Mucosa of descending colon (tissue), 3 donors: ENCODE results near the gene VMAC. TPM values are rescaled to one million over a fixed set of nuclear protein-coding genes. Genes with fewer than 3 reads are reported as not detected.
A peak's percentile ranks its signal among the peaks of the same experiment; 100 is the strongest.
"Not testable (repeated sequence)": the region's sequence is repeated elsewhere in the genome, so short reads cannot be mapped to it uniquely, and the experiment has no call there.

Experiments used
- ATAC-seq: fragments of 200-7000 bp; cut with Tn5 transposase; one replicate; pipeline ENCODE4 v1.9.1; 2020; ENCODE audit warnings: mild to moderate bottlenecking, moderate library complexity
- DNase-seq, 3 donors: peaks; one replicate each; pipeline ENCODE4 v3.0.0-alpha.2; 2020
- H3K36me3 ChIP-seq: fragments of 200-600 bp; one replicate; pipeline ENCODE4 v1.8.0; 2021; ENCODE audit warnings: low read depth, mild to moderate bottlenecking
- H3K4me1 ChIP-seq: fragments of 200-600 bp; one replicate; pipeline ENCODE4 v1.8.0; 2021; ENCODE audit warnings: low read depth, mild to moderate bottlenecking
- H3K4me3 ChIP-seq: fragments of 200-600 bp; one replicate; pipeline ENCODE4 v1.8.0; 2021; ENCODE audit warnings: mild to moderate bottlenecking
- H3K9me3 ChIP-seq: fragments of 200-600 bp; one replicate; pipeline ENCODE4 v1.8.0; 2021; ENCODE audit warnings: mild to moderate bottlenecking
- intact Hi-C, 2 donors: fragments of 100-400 bp; cut with DNase I in 1 of 2; cut with micrococcal nuclease in 1 of 2; formaldehyde crosslinking; loops; one replicate each; pipeline versions ENCODE4 v1.11.0 to v1.11.1; 2022; cut with DNase I, micrococcal nuclease
- long read RNA-seq, 2 donors: library from polyadenylated mRNA; unstranded; transcript quantifications; one replicate each; pipeline ENCODE4 v2.0.0, GENCODE V29; 2019 to 2021
- total RNA-seq, 3 donors: library from RNA; stranded (reverse); fragmentation: NEBNext Ultra II Directional in 2 of 3; extraction: Animal tissue kit (Norgen Biotek cat#: 25700) in 2 of 3; gene quantifications; one replicate each; pipeline versions ENCODE4 v1.2.1 to v1.2.4, GENCODE V29; 2021 to 2023
- TF ChIP-seq, protein P1 (sequence below): fragments of 200-600 bp; IDR thresholded peaks from one replicate; pipeline ENCODE4 v1.8.0; 2022; ENCODE audit warnings: antibody characterized with exemption, mild to moderate bottlenecking
- donor health status: DM: no; HTN: no; CAD: no; lungs with moderate emphysema.
- donor health status: DM: no; HTN: no; CAD: no.
- donor health status: DM: no; HTN: yes; CAD: no.

Gene VMAC, protein sequence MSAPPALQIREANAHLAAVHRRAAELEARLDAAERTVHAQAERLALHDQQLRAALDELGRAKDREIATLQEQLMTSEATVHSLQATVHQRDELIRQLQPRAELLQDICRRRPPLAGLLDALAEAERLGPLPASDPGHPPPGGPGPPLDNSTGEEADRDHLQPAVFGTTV
- total RNA-seq: 10 to 100 TPM in 1 of 3 donors, 1 to 10 TPM in 2; 5.6 to 10.0 (median 8.3) TPM
- long read RNA-seq, donor 1, partial matches to known transcripts: 0 of 1 reads
- long read RNA-seq, donor 1, other reads (novel, unspliced or antisense): 0 of 1 reads
- long read RNA-seq, donor 2, partial matches to known transcripts: 0 of 2 reads
- long read RNA-seq, donor 2, other reads (novel, unspliced or antisense): 1 of 2 reads

DNA sequence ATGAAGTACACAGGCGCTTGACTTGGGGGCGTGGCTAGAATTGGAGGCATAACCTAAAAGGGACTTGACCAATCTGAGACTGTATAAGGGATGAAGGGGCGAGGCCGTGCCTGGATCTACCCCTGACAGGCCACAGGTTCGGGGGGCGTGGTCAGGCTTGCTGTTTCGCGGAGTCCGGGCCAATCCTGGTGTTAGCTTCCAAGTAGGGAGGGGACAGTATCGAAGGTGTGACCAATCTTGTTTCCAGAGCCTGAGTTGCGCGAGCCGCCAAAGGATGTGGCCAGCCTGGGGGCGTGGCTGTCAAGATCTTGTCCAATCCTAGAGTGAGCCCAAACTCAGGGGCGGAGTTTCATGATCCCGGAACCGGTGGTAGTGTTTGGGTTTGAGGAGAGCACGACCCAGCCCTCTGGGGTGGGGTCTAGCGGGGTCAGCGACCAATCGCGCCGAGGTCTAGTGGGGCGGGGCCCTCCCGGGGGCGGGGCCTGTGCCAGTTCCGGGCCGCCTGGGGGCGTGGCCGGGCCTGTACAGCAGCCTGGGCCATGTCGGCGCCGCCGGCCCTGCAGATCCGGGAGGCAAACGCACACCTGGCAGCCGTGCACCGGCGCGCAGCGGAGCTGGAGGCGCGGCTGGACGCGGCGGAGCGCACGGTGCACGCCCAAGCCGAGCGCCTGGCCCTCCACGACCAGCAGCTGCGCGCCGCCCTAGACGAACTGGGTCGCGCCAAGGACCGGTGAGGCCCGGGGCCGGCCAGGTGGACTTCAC, at the start of gene VMAC:
VMAC (plus strand) TSS at position 521 of the 762 bp plus-strand sequence; CDS start at position 540, 19 bp downstream.
- peaks cover 6% of the 10 kb centered on the region for H3K36me3 ChIP-seq
- TF ChIP-seq, protein P1, sequence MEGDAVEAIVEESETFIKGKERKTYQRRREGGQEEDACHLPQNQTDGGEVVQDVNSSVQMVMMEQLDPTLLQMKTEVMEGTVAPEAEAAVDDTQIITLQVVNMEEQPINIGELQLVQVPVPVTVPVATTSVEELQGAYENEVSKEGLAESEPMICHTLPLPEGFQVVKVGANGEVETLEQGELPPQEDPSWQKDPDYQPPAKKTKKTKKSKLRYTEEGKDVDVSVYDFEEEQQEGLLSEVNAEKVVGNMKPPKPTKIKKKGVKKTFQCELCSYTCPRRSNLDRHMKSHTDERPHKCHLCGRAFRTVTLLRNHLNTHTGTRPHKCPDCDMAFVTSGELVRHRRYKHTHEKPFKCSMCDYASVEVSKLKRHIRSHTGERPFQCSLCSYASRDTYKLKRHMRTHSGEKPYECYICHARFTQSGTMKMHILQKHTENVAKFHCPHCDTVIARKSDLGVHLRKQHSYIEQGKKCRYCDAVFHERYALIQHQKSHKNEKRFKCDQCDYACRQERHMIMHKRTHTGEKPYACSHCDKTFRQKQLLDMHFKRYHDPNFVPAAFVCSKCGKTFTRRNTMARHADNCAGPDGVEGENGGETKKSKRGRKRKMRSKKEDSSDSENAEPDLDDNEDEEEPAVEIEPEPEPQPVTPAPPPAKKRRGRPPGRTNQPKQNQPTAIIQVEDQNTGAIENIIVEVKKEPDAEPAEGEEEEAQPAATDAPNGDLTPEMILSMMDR: peak; percentile 6
- ATAC-seq (peak; percentile 83), DNase-seq (peak; percentile 100)
- peaks cover 33% of the 10 kb centered on the region for H3K4me1 ChIP-seq
- intact Hi-C loops: no loop called here
- no peaks in the 10 kb centered on the region for H3K9me3 ChIP-seq
- H3K4me3 ChIP-seq: peak within 1 kb of the TSS; percentile 94

DNA sequence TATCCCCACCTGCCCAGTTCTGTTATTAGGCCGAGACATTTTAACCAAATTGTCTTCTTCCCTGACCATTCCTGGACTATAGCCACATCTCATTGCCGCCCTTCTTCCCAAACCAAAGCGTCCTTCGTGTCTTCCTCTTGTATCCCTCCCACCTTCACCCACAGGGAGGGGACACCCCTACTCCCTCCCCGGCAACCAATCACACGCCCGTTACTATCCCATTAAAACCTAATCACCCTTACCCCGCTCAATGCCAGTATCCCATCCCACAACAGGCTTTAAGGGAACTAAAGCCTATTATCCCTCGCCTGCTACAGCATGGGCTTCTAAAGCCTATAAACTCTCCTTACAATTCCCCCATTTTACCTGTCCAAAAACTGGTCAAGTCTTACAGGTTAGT, 49.5 kb upstream of the VMAC start:
- H3K4me3 ChIP-seq, H3K4me1 ChIP-seq, intact Hi-C loops, H3K9me3 ChIP-seq, H3K36me3 ChIP-seq, ATAC-seq, DNase-seq: not testable (repeated sequence)

DNA sequence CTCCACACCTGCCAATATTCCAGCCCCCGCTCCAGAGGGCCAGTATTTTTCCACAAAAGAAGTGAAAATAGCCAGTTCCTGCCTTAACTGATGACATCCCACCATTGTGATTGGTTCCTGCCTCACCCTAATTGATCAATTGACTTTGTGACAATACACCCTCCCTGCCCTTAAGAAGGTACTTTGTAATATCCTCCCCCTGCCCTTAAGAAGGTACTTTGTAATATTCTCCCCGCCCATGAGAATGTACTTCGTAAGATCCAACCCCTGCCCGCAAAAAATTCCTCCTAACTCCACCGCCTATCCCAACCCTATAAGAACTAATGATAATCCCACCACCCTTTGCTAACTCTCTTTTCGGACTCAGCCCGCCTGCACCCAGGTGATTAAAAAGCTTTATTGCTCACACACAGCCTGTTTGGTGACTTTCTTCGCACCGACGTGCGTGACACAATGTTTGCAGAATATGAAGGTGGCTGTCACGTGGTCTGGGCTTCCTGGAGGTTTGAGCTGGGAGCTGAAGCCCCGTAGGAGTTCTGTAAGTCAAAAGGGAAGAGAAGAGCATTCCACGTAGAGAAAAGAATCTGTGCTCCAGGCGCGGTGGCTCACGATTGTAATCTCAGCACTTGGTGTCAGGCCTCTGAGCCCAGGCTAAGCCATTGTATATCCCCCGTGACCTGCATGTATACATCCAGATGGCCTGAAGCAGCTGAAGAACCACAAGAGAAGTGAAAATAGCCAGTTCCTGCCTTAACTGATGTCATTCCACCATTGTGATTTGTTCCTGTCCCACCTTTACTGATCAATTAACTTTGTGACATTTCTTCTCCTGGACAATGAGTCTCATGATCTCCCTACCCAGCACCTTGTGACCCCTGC, 47.2 kb upstream of the VMAC start:
- no peak for ATAC-seq
- TF ChIP-seq, protein P1: no peak
- H3K4me3 ChIP-seq: no peak overlapping the region
- H3K4me1 ChIP-seq: no peaks in the 10 kb centered on the region
- intact Hi-C loops: no loop called here
- peaks cover 3% of the 10 kb centered on the region for H3K9me3 ChIP-seq
- peak in 1 of 3 donors; percentile 14 for DNase-seq
- no peaks in the 10 kb centered on the region for H3K36me3 ChIP-seq

DNA sequence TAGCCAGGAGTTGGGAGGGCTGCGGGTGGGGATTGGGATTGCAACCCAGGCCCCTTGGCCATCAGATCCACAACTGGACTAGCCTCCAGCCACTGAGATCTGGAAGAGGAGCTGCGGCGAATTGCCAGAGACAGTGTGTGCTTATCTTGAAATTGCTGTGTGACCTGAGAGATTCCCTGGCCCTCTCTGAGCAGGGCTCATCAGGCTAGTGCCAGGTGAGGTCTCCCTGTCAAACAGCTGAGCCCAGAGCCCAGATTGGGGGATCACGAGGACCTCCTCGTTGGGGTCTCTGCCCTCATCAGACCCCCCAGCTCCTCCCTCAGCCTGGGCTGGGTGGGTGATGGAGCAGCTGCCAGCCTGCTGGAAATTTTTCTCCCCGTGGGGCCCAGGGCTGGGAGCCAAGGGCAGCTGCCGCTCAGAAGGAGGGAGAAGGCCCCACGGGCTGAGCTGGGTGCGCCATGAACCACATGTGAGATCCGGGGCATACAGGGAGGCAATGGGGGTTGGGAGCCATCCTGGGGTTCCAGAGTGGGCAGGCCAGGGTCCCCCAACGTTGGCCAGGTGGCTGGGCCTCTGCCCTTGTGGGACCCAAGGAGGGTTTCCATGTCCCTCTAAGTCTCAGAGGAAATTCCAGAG, 41.5 kb upstream of the VMAC start:
- H3K9me3 ChIP-seq: no peaks in the 10 kb centered on the region
- DNase-seq (no peak), ATAC-seq (no peak)
- no peak overlapping the region for H3K4me3 ChIP-seq
- TF ChIP-seq, protein P1: no peak
- H3K36me3 ChIP-seq: no peaks in the 10 kb centered on the region
- no peaks in the 10 kb centered on the region for H3K4me1 ChIP-seq
- intact Hi-C loops: no loop called here

DNA sequence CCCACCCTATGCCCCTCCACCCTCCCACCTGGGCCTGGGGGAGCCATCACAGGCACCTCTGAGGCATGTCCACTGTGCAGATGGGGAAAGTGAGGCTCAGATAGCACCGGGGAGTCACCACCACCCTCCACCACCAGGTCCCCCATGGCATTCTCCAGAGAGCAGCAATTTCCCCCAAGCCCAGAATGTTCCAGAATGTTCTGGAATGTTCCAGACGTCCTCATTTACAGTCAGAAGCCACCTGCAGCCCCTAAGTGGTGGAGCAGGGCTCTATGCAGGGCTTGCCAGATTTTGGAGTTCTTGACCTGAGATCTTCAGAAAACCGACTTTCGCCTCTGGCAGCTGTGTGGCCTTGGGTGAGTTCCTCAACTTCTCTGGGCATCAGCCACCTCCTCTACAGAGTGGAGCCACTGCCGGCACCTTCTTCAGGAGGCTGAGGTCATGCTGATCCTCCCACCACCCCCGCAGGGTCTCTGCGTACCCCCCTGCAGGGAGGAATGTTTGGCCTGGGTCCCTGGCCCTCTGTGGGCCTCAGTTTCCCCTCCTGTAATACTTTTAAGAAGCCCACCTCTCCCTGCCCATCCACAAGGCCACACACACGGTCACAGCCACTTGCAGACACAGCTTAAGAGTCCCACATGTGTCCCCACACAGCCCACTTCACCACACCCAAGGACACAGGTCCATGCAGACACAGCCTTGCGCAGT, 40.5 kb upstream of the VMAC start:
- TF ChIP-seq, protein P1: no peak
- no peak for DNase-seq
- Histone ChIP-seq H3K36me3 (no peaks in the 10 kb centered on the region), H3K4me3 (no peak overlapping the region), H3K4me1 (no peaks in the 10 kb centered on the region), H3K9me3 (no peaks in the 10 kb centered on the region)
- intact Hi-C loops: no loop called here
- ATAC-seq: no peak
